Esophagus muscularis mucosa (tissue), 3 donors: ENCODE data around the gene GALNTL6.

Experiments
- CTCF ChIP-seq, 3 experiments: fragments of 200-600 bp in 2 of 3; fragments of 450-650 bp in 1 of 3; sonication (generic) in 2 of 3; IDR thresholded peaks; one replicate each; pipeline ENCODE4 v1.5.1; 2017 to 2019; ENCODE audit warnings: antibody characterized with exemption in 3 of 3, mild to moderate bottlenecking in 2 of 3, moderate library complexity in 1 of 3
- POLR2A ChIP-seq: fragments of 450-650 bp; IDR thresholded peaks from one replicate; pipeline ENCODE4 v1.6.1; 2017; ENCODE audit warnings: antibody characterized with exemption, moderate library complexity, mild to moderate bottlenecking, low read depth
- POLR2AphosphoS5 ChIP-seq, 2 donors: sonication (generic); formaldehyde crosslinking; IDR thresholded peaks; one replicate each; pipeline ENCODE4 v1.6.1; 2017; ENCODE audit warnings: antibody characterized with exemption in 2 of 2

- no peak for TF ChIP-seq CTCF (IDR thresholded peaks at IDR 0.05)
- no peak for TF ChIP-seq POLR2A
- no peak for TF ChIP-seq POLR2AphosphoS5 (IDR thresholded peaks at IDR 0.05)
Observed at GRCh38 chr4:171849686-171850222, 36.5 kb downstream of the GALNTL6 start.
